ENCODE data around the gene ETNK2.

ETNK2 gene

DNA sequence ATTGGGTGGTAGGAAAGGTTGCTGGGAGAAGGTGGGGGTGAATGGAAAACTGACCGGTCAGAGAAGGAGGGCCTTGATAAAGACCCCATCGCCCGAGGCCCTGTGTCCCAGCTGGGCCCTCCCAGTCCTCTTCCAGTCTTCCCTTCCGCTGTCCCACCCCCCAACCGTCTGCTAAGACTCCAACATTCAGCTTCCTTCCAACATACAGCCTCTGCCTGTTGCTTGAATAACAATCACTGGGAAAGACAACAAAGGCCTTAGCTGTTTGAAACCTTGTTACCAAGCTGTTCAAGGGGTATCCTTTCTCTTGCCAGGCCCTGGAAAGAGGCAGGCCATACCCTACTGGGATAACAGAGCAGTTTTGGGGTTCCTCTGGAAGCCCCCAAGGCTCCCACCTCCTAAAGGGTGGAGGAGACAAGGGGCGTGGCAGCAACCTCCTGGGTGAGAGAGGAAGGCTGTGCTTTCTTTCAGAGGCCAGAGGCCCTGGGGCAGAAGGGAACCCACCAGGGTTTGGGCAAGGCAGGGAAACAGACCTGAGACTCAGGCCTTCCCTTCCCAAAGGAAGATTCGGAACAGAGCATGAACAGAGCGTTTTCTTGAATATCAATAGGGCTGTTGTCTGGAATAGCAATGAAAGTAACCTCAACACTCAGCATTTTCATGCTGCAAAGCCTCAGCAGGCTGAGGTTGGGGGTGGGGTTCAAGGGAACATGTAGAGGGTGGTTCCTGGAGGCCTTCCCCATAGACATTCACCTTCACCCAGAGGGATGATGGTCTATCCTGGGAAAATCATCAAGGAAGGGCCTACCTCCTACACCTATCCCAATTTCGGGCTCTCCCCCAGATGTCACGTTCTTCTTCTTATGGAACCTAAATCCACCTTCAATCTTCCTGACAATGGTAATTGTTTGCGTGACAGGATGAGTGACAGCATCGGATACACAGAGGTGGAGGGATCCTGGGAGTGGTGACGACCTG, 4.1 kb downstream of the ETNK2 start:
- Histone ChIP-seq H3K36me3 (ENCODE audit: insufficient read depth, low read length) (no peaks in the 10 kb centered on the region; the same call in 1 of the 2 replicates), H3K4me1 (ENCODE audit: insufficient read depth, low read length) (peaks cover 25% of the 10 kb centered on the region), H3K9me3 (ENCODE audit: control insufficient read depth, insufficient read depth, low read length) (no peaks in the 10 kb centered on the region), H3K9ac (ENCODE audit: low read depth, low read length) (no peak overlapping the region)

DNA sequence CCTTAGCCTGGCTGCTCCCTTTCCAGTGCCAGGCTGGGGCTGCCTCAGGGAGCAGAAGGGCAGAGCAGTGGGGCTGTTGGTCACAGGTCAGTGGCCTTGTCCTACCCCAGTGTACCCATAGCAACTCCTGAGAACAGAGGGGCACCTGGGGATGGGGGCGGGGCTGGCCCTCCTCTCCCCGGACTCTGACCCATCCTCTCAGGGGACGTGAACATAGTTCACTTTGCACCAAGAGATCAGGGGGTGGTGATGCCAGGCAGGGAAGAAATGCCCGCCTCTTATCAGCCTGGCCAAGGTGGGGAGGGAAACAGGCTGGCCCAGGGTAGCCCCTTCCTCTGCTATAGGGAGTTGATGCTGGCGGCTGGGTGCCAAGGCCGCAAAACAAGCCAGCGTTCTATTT, 4.9 kb downstream of the ETNK2 start:
- Histone ChIP-seq H3K9me3 (ENCODE audit: control insufficient read depth, insufficient read depth, low read length) (no peaks in the 10 kb centered on the region), H3K9ac (ENCODE audit: low read depth, low read length) (no peak overlapping the region), H3K36me3 (ENCODE audit: insufficient read depth, low read length) (no peaks in the 10 kb centered on the region; the same call in 1 of the 2 replicates), H3K4me1 (ENCODE audit: insufficient read depth, low read length) (peaks cover 25% of the 10 kb centered on the region)

DNA sequence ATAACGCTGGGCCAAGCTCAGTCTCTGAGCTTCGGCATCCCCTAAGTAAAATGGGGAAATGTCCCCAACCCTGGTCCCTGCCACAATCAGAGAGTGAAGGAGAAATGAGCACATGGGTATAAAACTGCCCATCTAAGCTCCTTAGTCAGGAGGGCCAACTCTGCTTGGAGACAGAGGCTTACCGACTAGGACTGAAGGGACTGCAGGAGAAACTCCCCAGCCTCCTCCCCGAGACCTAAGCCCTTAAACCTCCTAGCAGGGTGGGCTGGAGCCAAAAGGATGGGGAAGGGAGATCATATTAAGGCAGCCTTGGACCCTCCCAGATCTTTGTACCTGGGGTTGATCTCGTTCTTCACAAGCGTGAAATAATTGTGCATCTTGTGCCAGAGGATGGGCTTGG, 5.5 kb downstream of the ETNK2 start:
- Histone ChIP-seq H3K9ac (ENCODE audit: low read depth, low read length) (no peak overlapping the region), H3K9me3 (ENCODE audit: control insufficient read depth, insufficient read depth, low read length) (no peaks in the 10 kb centered on the region), H3K36me3 (ENCODE audit: insufficient read depth, low read length) (no peaks in the 10 kb centered on the region; the same call in 1 of the 2 replicates), H3K4me1 (ENCODE audit: insufficient read depth, low read length) (peaks cover 25% of the 10 kb centered on the region)

DNA sequence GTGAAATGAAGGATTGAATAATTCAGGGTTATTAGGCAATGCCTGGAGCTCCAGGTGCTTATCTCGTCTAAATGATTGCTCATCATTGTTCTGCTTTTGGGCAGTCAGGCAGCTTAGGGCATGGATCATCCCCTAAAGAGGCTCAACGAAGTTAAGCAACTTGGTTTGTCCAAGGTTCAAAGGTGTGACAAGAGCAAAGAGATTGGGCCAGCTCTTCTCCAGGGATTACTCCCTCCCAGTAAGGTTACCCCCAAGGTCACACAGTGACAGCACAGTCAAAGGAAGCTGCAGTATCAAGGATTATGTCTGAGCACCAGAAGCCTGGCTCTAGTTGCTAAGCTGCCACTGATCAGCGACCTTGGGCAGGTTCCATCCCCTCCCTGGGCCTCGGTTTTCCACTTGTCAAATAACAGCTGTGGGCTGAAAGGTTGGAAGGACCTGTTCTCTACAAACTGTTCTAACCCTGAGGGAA, 6.8 kb downstream of the ETNK2 start:
- Histone ChIP-seq H3K4me1 (ENCODE audit: insufficient read depth, low read length) (peaks cover 21% of the 10 kb centered on the region), H3K9ac (ENCODE audit: low read depth, low read length) (no peak overlapping the region), H3K36me3 (ENCODE audit: insufficient read depth, low read length) (no peaks in the 10 kb centered on the region; the same call in 1 of the 2 replicates), H3K9me3 (ENCODE audit: control insufficient read depth, insufficient read depth, low read length) (no peaks in the 10 kb centered on the region)

DNA sequence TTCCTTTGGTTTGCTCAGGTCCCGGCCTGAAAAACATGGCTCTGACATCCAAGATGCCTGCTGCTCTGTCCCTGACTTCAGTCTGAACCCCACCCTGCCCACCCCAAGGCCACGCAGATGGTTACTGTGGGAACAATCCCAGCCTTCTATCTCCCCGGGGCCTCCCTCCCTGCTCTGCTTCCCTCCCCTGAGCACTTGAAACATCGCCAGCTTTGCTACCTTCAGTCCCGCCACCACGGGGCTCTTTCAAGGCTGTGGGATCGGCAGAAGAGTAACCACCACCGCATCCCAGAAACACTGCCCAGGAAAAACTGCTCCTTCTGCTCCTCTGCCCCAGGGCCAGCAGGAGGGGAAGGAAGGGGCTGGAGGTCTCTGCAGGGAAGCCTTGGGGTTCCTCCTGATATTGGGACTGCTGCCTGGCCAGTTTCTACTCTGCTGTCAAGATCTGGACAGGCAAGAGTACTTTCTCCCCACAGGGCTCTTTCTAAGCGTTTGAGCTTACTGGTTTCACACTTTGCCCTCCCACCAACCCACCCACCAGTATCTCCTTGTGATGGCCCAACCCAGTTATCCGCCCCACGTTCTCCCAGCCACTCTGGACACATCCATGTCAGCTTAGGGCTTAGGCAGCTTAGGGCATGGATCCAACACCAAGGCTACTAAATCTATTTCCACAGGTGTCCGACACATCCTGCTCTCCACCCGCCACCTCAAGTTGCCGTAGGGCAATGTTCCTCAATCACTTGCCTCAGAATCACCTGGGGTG, 8.4 kb downstream of the ETNK2 start:
- Histone ChIP-seq H3K9ac (ENCODE audit: low read depth, low read length) (no peak overlapping the region), H3K9me3 (ENCODE audit: control insufficient read depth, insufficient read depth, low read length) (no peaks in the 10 kb centered on the region), H3K4me1 (ENCODE audit: insufficient read depth, low read length) (peaks cover 18% of the 10 kb centered on the region), H3K36me3 (ENCODE audit: insufficient read depth, low read length) (no peaks in the 10 kb centered on the region; the same call in 1 of the 2 replicates)

DNA sequence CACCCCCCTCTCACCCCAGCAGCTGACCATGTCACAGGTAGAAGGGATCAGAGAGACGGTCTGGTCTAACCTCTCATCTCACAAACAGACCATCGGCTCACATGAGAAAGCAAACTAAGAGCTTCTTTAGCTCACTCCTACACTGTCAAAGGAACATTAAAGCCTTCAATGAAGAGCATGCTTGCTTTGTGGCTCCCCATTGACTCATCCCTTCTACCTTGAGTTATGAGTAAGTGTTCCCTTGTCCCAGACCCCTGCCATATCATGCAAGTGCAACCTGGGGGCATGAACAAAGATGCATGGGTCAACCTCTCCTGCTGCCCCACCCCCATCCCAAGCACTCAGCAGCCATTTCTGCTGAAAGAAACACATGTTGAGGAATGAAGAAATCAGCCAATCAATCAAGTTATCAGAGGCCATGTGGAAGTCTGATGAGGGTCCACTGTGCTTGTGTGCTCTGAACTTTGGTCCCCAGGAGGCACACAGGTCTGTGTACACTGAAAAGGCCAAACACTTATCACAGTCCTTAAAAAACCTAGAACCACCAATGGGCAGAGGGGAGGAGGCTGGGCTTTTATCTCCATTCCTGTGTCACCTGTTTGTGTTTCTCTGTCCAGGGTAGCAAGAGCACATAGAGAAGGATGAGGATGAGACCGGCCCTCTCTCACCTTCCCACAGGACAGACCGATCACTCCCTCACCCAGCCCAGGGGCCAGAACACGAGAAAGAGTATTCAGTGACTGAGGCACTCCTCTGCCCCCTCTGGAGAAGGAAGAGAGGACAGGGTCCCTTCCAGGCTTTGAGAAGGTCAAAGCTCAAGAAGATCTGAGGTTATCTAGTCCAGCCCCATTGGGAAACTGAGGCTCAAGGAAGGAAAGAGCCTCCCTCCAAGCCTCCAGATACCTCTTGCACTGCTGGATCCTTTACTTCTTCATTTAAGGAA, 9.5 kb downstream of the ETNK2 start:
- no peak overlapping the region for H3K9ac ChIP-seq (ENCODE audit: low read depth, low read length)
- no peaks in the 10 kb centered on the region; the same call in 1 of the 2 replicates for H3K36me3 ChIP-seq (ENCODE audit: insufficient read depth, low read length)
- H3K9me3 ChIP-seq (ENCODE audit: control insufficient read depth, insufficient read depth, low read length), result no peaks in the 10 kb centered on the region
- peaks cover 7% of the 10 kb centered on the region; the same call in 1 of the 2 replicates for H3K4me1 ChIP-seq (ENCODE audit: insufficient read depth, low read length)

DNA sequence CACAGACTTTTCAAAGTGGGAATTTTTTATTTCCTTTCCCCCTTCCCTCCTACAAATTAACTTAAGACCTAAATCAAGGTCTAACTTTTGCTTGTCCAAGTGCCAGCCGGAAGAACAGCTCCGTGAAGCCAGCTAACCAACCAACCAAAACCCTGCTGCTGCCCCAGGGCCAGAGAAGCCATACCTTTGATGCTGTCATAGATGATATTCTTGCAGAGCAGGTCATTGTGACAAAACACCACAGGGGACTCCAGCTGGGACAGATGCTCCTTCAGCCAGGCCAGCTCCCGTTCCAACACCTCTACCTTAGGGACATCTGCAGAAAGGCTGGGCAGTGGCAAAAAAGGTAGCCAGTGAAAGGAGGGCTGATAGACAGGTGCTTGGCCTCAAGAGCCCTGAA, 10.7 kb downstream of the ETNK2 start:
- Histone ChIP-seq H3K4me1 (ENCODE audit: insufficient read depth, low read length) (no peaks in the 10 kb centered on the region), H3K36me3 (ENCODE audit: insufficient read depth, low read length) (no peaks in the 10 kb centered on the region; the same call in 1 of the 2 replicates), H3K9ac (ENCODE audit: low read depth, low read length) (no peak overlapping the region), H3K9me3 (ENCODE audit: control insufficient read depth, insufficient read depth, low read length) (no peaks in the 10 kb centered on the region)

DNA sequence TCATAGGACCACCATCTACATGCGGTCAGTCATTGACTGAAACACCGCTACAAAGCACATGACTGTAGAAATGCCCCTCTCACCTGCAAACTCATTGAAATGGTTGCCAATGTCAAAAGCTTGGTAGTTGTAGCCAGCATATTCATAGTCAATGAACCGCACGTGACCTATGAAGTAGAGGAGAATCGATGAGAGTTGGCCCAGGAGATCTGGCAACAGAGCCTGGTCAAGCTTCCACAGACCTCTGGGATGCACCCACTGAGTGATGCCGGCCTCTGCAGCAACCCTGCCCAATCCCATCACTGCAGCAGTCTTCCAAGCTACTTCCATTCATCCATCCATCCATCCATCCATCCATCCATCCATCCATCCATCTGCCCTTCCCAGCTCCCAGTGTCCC, 11.9 kb downstream of the ETNK2 start:
- H3K36me3 ChIP-seq (ENCODE audit: insufficient read depth, low read length), result no peaks in the 10 kb centered on the region; the same call in 1 of the 2 replicates
- H3K9ac ChIP-seq (ENCODE audit: low read depth, low read length), result no peak overlapping the region
- no peaks in the 10 kb centered on the region for H3K9me3 ChIP-seq (ENCODE audit: control insufficient read depth, insufficient read depth, low read length)
- H3K4me1 ChIP-seq (ENCODE audit: insufficient read depth, low read length), result no peaks in the 10 kb centered on the region

DNA sequence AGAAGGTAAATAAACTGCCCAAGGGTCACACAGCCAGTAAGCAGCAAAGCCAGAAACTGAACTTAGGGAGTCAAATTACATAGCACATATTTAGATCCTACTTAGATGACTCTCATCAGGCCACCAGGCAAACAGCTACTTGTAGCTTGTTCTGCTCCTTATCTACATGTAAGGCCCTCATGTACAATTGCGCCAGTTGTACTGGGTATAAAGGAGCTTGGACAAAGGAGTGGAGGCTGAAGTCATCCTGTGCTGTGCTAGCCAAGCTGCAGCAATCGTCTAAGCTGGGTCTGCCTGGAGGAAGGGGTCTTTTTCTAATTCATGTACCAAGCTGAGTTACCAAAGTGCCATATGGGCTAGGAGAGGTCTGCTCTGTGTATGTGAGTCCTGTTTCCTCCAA, 12.8 kb downstream of the ETNK2 start:
- no peaks in the 10 kb centered on the region for H3K36me3 ChIP-seq (ENCODE audit: insufficient read depth, low read length)
- H3K9ac ChIP-seq (ENCODE audit: low read depth, low read length), result no peak overlapping the region
- no peaks in the 10 kb centered on the region for H3K4me1 ChIP-seq (ENCODE audit: insufficient read depth, low read length)
- H3K9me3 ChIP-seq (ENCODE audit: control insufficient read depth, insufficient read depth, low read length), result no peaks in the 10 kb centered on the region

DNA sequence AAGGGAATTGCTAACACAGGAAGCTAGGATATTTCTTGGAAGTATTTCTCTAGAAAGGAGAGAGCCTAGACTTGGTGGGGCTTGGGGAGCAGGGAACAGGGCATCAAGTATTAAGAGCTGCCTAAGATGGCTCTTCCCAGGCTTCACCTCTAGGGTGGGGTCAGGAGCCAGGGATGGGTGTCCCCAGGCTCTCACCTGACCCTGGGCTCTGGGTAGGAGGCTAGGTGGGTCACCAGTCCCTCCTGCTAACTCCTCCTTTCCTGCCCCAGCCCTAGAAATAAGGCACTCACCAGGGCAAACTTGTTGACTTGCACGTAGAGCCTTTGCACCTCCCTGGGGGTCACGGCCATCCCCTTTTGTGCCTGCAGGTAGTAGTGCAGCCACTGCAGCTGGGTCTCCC, 15.0 kb downstream of the ETNK2 start:
- no peaks in the 10 kb centered on the region for H3K36me3 ChIP-seq (ENCODE audit: insufficient read depth, low read length)
- no peak overlapping the region for H3K9ac ChIP-seq (ENCODE audit: low read depth, low read length)
- no peaks in the 10 kb centered on the region for H3K4me1 ChIP-seq (ENCODE audit: insufficient read depth, low read length)
- H3K9me3 ChIP-seq (ENCODE audit: control insufficient read depth, insufficient read depth, low read length), result no peaks in the 10 kb centered on the region

DNA sequence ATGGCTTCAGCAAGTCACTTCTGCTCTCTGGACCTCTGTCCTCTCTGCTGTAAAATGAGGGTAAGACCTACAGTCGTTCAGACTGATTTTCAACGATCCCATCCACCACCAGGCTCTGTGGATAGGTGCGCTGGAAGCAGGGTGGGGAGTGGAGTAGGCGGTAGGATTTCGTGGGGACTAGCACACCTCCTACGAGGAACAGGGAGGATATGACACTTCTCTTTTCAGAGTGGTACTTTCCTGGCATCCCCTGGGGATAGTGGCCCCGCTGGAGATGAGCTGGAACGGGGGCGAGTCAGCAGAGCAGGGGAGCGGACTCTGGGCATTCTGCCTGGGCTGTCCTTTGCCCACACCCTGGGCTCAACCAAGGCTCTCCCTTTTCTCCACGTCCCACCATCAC, 17.7 kb downstream of the ETNK2 start:
- Histone ChIP-seq H3K36me3 (ENCODE audit: insufficient read depth, low read length) (no peaks in the 10 kb centered on the region), H3K9ac (ENCODE audit: low read depth, low read length) (no peak overlapping the region), H3K9me3 (ENCODE audit: control insufficient read depth, insufficient read depth, low read length) (no peaks in the 10 kb centered on the region), H3K4me1 (ENCODE audit: insufficient read depth, low read length) (no peaks in the 10 kb centered on the region; the same call in 1 of the 2 replicates)

DNA sequence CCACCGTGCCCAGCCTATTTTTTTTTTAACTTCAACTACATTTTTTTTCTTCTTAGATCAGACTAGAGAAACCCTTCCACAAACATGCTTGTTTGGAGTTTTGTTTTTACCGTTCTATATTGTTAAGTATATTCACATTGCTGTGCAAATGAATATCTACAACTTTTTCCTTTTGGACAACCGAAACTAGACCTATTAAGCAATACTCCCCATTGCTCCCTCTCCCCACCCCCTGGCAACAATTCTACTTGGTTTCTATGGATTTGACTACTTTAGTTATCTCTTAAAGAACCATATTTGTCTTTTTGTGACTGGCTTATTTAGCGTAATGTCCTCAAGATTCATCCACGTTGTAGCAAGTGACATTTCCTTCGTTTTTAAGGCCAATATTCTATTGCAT, 19.1 kb downstream of the ETNK2 start:
- Histone ChIP-seq H3K36me3 (ENCODE audit: insufficient read depth, low read length) (no peaks in the 10 kb centered on the region), H3K9ac (ENCODE audit: low read depth, low read length) (no peak overlapping the region), H3K4me1 (ENCODE audit: insufficient read depth, low read length) (no peaks in the 10 kb centered on the region; the same call in 1 of the 2 replicates), H3K9me3 (ENCODE audit: control insufficient read depth, insufficient read depth, low read length) (no peaks in the 10 kb centered on the region)

DNA sequence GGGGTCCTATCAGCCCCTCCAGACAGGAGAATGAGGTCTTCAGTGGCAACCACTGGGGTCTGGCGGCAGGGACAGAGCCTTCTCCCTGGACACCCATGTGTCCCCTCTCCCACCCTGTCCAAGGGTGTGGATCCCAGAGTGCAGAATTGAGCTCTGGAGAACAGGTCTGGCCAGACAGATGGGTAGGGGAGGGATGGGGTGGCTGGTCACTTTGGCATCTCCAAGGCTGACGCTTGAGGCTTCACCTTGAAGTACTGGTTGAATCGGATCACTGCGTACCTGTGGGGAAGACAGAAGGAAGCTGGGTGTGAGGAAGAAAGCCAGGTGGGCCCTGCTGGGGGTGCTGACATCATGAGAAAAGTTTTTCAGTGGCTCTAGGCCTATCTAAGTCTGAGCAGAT, 19.9 kb downstream of the ETNK2 start:
- Histone ChIP-seq H3K4me1 (ENCODE audit: insufficient read depth, low read length) (peaks cover 3% of the 10 kb centered on the region; the same call in 1 of the 2 replicates), H3K9ac (ENCODE audit: low read depth, low read length) (no peak overlapping the region)

More for the DNA sequence above, 19.9 kb downstream of the ETNK2 start:
- H3K36me3 ChIP-seq (ENCODE audit: insufficient read depth, low read length), result no peaks in the 10 kb centered on the region
- no peaks in the 10 kb centered on the region for H3K9me3 ChIP-seq (ENCODE audit: control insufficient read depth, insufficient read depth, low read length)

Data from ES-I3 (cell line).